HEK293 (cell line): ENCODE results near the gene TCEA2.

ENCODE experiments used
- CTCF ChIA-PET: fragments of 350-600 bp; formaldehyde crosslinking; extraction: SDS; loops from one replicate; lab custom pipeline; 2021; ENCODE audit warnings: antibody characterized with exemption; lab: Yijun Ruan, JAX
- POLR2A ChIA-PET: fragments of 300-600 bp; formaldehyde crosslinking; extraction: SDS; loops from one replicate; lab custom pipeline; 2020; ENCODE audit warnings: antibody characterized with exemption, inconsistent platforms; lab: Yijun Ruan, JAX
- H3K27ac ChIP-seq: fragments of 200-500 bp; sonication (Bioruptor generic); 2 replicates; pipeline ENCODE4 v1.5.1; 2014; ENCODE audit warnings: low read depth, low read length, control low read depth, inconsistent platforms; ENCODE audit errors: extremely low read depth
- H3K36me3 ChIP-seq, 2 experiments: fragments of 200-500 bp in 1 of 2; sonication (Bioruptor generic) in 1 of 2; 1 replicate in 1 of 2; 2 replicates in 1 of 2; pipeline ENCODE4 v1.5.1; 2014 to 2017; ENCODE audit warnings: inconsistent platforms in 2 of 2, low read length in 2 of 2; ENCODE audit not compliant: control insufficient read depth in 2 of 2, insufficient read depth in 1 of 2
- H3K4me1 ChIP-seq: fragments of 200-500 bp; sonication (Bioruptor generic); 2 replicates; pipeline ENCODE4 v1.5.1; 2014; ENCODE audit warnings: mild to moderate bottlenecking, low read length, inconsistent platforms; ENCODE audit not compliant: control insufficient read depth, insufficient read depth
- H3K4me3 ChIP-seq: 2 replicates; pipeline ENCODE4 v1.5.1; 2011; ENCODE audit warnings: low read depth, mild to moderate bottlenecking, control low read depth, low read length, moderate library complexity
- H3K9me3 ChIP-seq: fragments of 200-500 bp; sonication (Bioruptor generic); 2 replicates; pipeline ENCODE4 v1.5.1; 2014; ENCODE audit warnings: low read depth, low read length, inconsistent platforms; ENCODE audit not compliant: control insufficient read depth, insufficient read depth
- MYNN ChIP-seq: fragments of 450-650 bp; formaldehyde crosslinking; IDR thresholded peaks from 2 replicates; pipeline ENCODE4 v1.5.1; 2016; ENCODE audit warnings: missing biosample characterization, missing genetic modification characterization, borderline replicate concordance
- OVOL3 ChIP-seq: fragments of 450-650 bp; formaldehyde crosslinking; IDR thresholded peaks from 2 replicates; pipeline ENCODE4 v1.5.1; 2016; ENCODE audit warnings: missing biosample characterization, missing genetic modification characterization
- PATZ1 ChIP-seq: fragments of 450-650 bp; formaldehyde crosslinking; IDR thresholded peaks from 2 replicates; pipeline ENCODE4 v1.5.1; 2016; ENCODE audit warnings: missing biosample characterization, missing genetic modification characterization
- SALL2 ChIP-seq: fragments of 450-650 bp; formaldehyde crosslinking; IDR thresholded peaks from 2 replicates; pipeline ENCODE4 v1.5.0; 2017; ENCODE audit warnings: missing biosample characterization, mild to moderate bottlenecking, missing genetic modification characterization, borderline replicate concordance
- ZBTB26 ChIP-seq: fragments of 450-650 bp; formaldehyde crosslinking; optimal IDR thresholded peaks from 2 replicates; pipeline ENCODE3; 2016; ENCODE audit warnings: missing biosample characterization, mild to moderate bottlenecking, missing genetic modification characterization
- ZNF133 ChIP-seq: fragments of 450-650 bp; formaldehyde crosslinking; IDR thresholded peaks from 2 replicates; pipeline ENCODE4 v1.5.1; 2016; ENCODE audit warnings: missing biosample characterization, missing genetic modification characterization
- ZNF184 ChIP-seq: fragments of 450-650 bp; IDR thresholded peaks from 2 replicates; pipeline ENCODE4 v1.5.1; 2018; ENCODE audit warnings: missing biosample characterization, mild to moderate bottlenecking, missing genetic modification characterization
- ZNF596 ChIP-seq: fragments of 450-650 bp; IDR thresholded peaks from 2 replicates; pipeline ENCODE4 v1.5.0; 2018; ENCODE audit warnings: missing biosample characterization, mild to moderate bottlenecking, missing genetic modification characterization, moderate library complexity
- ZNF610 ChIP-seq: fragments of 450-650 bp; formaldehyde crosslinking; IDR thresholded peaks from 2 replicates; pipeline ENCODE4 v1.5.1; 2016; ENCODE audit warnings: missing biosample characterization, missing genetic modification characterization, borderline replicate concordance
- ZNF664 ChIP-seq: fragments of 450-650 bp; formaldehyde crosslinking; IDR thresholded peaks from 2 replicates; pipeline ENCODE4 v1.5.1; 2016; ENCODE audit warnings: missing biosample characterization, missing genetic modification characterization
- ZNF692 ChIP-seq: fragments of 450-650 bp; formaldehyde crosslinking; IDR thresholded peaks from 2 replicates; pipeline ENCODE4 v1.5.1; 2016; ENCODE audit warnings: missing biosample characterization, missing genetic modification characterization
- ZNF777 ChIP-seq: fragments of 450-650 bp; formaldehyde crosslinking; IDR thresholded peaks from 2 replicates; pipeline ENCODE4 v1.5.1; 2017; ENCODE audit warnings: missing biosample characterization, missing genetic modification characterization, borderline replicate concordance
- ZNF792 ChIP-seq: fragments of 450-650 bp; formaldehyde crosslinking; IDR thresholded peaks from 2 replicates; pipeline ENCODE4 v1.5.1; 2016; ENCODE audit warnings: missing biosample characterization, missing genetic modification characterization
- ZSCAN30 ChIP-seq: fragments of 450-650 bp; IDR thresholded peaks from 2 replicates; pipeline ENCODE4 v1.5.1; 2018; ENCODE audit warnings: missing biosample characterization, mild to moderate bottlenecking, missing genetic modification characterization, moderate library complexity

The TCEA2 gene

GRCh38 chr20:64121586-64121985 lies 58.6 kb downstream of the TCEA2 start:
- CTCF ChIA-PET = interaction anchor here (1.1 to 3.5 kb wide), 7 partner anchors 10 to 141 kb away, joined by 3 to 35 read pairs (median 10); partner anchors contain the start of genes LKAAEAR1, PRPF6 and SAMD10
- Histone ChIP-seq H3K4me3 (no peak overlapping the region), H3K36me3 (no peaks in the 10 kb centered on the region), H3K27ac (no peak overlapping the region), H3K9me3 (no peaks in the 10 kb centered on the region), H3K4me1 (no peaks in the 10 kb centered on the region)
- POLR2A ChIA-PET = interaction anchor here (0.9 kb wide), 1 partner anchor 583 kb away, joined by 5 read pairs; no protein-coding TSS in a partner anchor
- no peak for TF ChIP-seq PATZ1 (tag by site-specific recombination)
- no peak for TF ChIP-seq ZNF692 (tag by site-specific recombination)
- no peak for TF ChIP-seq ZSCAN30 (tag by site-specific recombination)
- no peak for TF ChIP-seq ZNF133 (tag by site-specific recombination)
- TF ChIP-seq ZNF792 (tag by site-specific recombination) = no peak
- no peak for TF ChIP-seq ZBTB26 (tag by site-specific recombination)
- TF ChIP-seq OVOL3 (tag by site-specific recombination) = no peak
- no peak for TF ChIP-seq ZNF610 (tag by site-specific recombination)
- TF ChIP-seq ZNF777 = no peak
- TF ChIP-seq ZNF664 (tag by site-specific recombination) = no peak
- TF ChIP-seq ZNF184 (tag by site-specific recombination) = no peak
- no peak for TF ChIP-seq SALL2 (tag by site-specific recombination)
- no peak for TF ChIP-seq ZNF596 (tag by site-specific recombination)
- no peak for TF ChIP-seq MYNN
